GM12892 (cell line): ENCODE measurements around the gene MED22.

ENCODE experiments used
- DNase-seq: peaks from one replicate; pipeline ENCODE4 v3.0.0; 2011; ENCODE audit not compliant: insufficient read length
- FAIRE-seq: peaks from 2 replicates; lab custom pipeline; 2011; peaks lifted over from hg19 to GRCh38; lab: Jason Lieb, UNC
- POLR2A ChIP-seq: IDR thresholded peaks from 2 replicates; pipeline ENCODE4 v1.6.1; 2011; ENCODE audit warnings: low read depth, low read length, control low read depth
- POLR2AphosphoS5 ChIP-seq: IDR thresholded peaks from 2 replicates; pipeline ENCODE4 v1.6.1; 2011; ENCODE audit warnings: low read depth, low read length, control low read depth
- TAF1 ChIP-seq: IDR thresholded peaks from 2 replicates; pipeline ENCODE4 v1.6.1; 2011; ENCODE audit warnings: low read depth, mild to moderate bottlenecking, control low read depth, low read length, borderline replicate concordance

MED22 gene

GRCh38 chr9:133349965-133350616 lies 2.2 kb upstream of the MED22 start:
- FAIRE-seq (no peak), DNase-seq (no peak)

GRCh38 chr9:133348718-133349573 lies 1.0 kb upstream of the MED22 start:
- no peak for FAIRE-seq
- no peak for DNase-seq
- TF ChIP-seq TAF1 (no peak), POLR2AphosphoS5 (peak; percentile 26; the same call in 1 of the 2 replicates)

More at GRCh38 chr9:133349965-133350616, 2.2 kb upstream of the MED22 start:
- TF ChIP-seq POLR2AphosphoS5 (peak; percentile 33; the same call in 1 of the 2 replicates), TAF1 (no peak), POLR2A (peak; percentile 57)

GRCh38 chr9:133347515-133347984 lies 381 bp downstream of the MED22 start:
- peak; percentile 78 for DNase-seq
- FAIRE-seq, result no peak
- TF ChIP-seq TAF1, result no peak
- TF ChIP-seq POLR2A, result no peak
- no peak; the same call in 1 of the 2 replicates for TF ChIP-seq POLR2AphosphoS5

GRCh38 chr9:133346021-133346785 lies 1.7 kb downstream of the MED22 start:
- TF ChIP-seq POLR2AphosphoS5 (no peak), TAF1 (no peak), POLR2A (no peak; the same call in 1 of the 2 replicates)
- peak; percentile 17 for FAIRE-seq
- no peak for DNase-seq

GRCh38 chr9:133345596-133345995 lies 2.3 kb downstream of the MED22 start:
- no peak for TF ChIP-seq POLR2AphosphoS5
- no peak for TF ChIP-seq POLR2A
- no peak for TF ChIP-seq TAF1
- no peak for DNase-seq
- no peak for FAIRE-seq

- DNase-seq (no peak), FAIRE-seq (no peak)
- TF ChIP-seq POLR2AphosphoS5 (no peak), TAF1 (no peak), POLR2A (no peak)
These were observed 3.0 kb downstream of the MED22 start for GRCh38 chr9:133344979-133345378.

GRCh38 chr9:133344071-133344470 lies 3.9 kb downstream of the MED22 start:
- FAIRE-seq, result no peak
- DNase-seq, result no peak
- TF ChIP-seq POLR2A, result no peak
- TF ChIP-seq TAF1, result no peak
- no peak for TF ChIP-seq POLR2AphosphoS5

- DNase-seq (no peak), FAIRE-seq (no peak)
- TF ChIP-seq TAF1 (no peak), POLR2AphosphoS5 (no peak), POLR2A (no peak)
These were observed 5.4 kb downstream of the MED22 start for GRCh38 chr9:133342570-133342969.

- FAIRE-seq, result no peak
- no peak for TF ChIP-seq POLR2A
- TF ChIP-seq TAF1, result no peak
- no peak for TF ChIP-seq POLR2AphosphoS5
- no peak for DNase-seq
These were observed 5.9 kb downstream of the MED22 start for GRCh38 chr9:133342069-133342406.

- FAIRE-seq (no peak), DNase-seq (no peak)
- TF ChIP-seq TAF1 (no peak), POLR2AphosphoS5 (no peak), POLR2A (no peak)
These were observed 6.4 kb downstream of the MED22 start for GRCh38 chr9:133341369-133342068.
